Measurements from ENCODE around the gene GARIN5B.

GARIN5B gene

GRCh38 chr19:55325172-55325571, 37.9 kb downstream of the GARIN5B start, which contains the start of gene TMEM150B:
TMEM150B (minus strand) TSS chr19:55325341; CDS start chr19:55321036, 4,305 bp downstream.
- no peak for DNase-seq (ENCODE audit: low read depth)
- no peak for TF ChIP-seq CTCF (IDR thresholded peaks at IDR 0.05; ENCODE audit: low read length, missing control alignments)
- no peak within 1 kb of the TSS for H3K4me3 ChIP-seq (replicated peaks; ENCODE audit: low read depth, low read length)

GRCh38 chr19:55324662-55325061, 38.4 kb downstream of the GARIN5B start:
- DNase-seq (ENCODE audit: low read depth), result no peak
- H3K4me3 ChIP-seq (replicated peaks; ENCODE audit: low read depth, low read length), result no peak overlapping the region
- no peak for TF ChIP-seq CTCF (IDR thresholded peaks at IDR 0.05; ENCODE audit: low read length, missing control alignments)

- H3K4me3 ChIP-seq (replicated peaks; ENCODE audit: low read depth, low read length), result no peak overlapping the region
- no peak for TF ChIP-seq CTCF (IDR thresholded peaks at IDR 0.05; ENCODE audit: low read length, missing control alignments)
- no peak for DNase-seq (ENCODE audit: low read depth)
Measured at GRCh38 chr19:55322204-55322885, 40.7 kb downstream of the GARIN5B start.

- no peak for TF ChIP-seq CTCF (IDR thresholded peaks at IDR 0.05; ENCODE audit: low read length, missing control alignments)
- DNase-seq (ENCODE audit: low read depth), result no peak
- H3K4me3 ChIP-seq (replicated peaks; ENCODE audit: low read depth, low read length), result no peak overlapping the region
Measured at GRCh38 chr19:55321466-55322137, 41.5 kb downstream of the GARIN5B start.

- no peak for TF ChIP-seq CTCF (IDR thresholded peaks at IDR 0.05; ENCODE audit: low read length, missing control alignments)
- DNase-seq (ENCODE audit: low read depth), result no peak
- no peak overlapping the region for H3K4me3 ChIP-seq (replicated peaks; ENCODE audit: low read depth, low read length)
Measured at GRCh38 chr19:55320844-55321419, 42.1 kb downstream of the GARIN5B start.

- no peak overlapping the region for H3K4me3 ChIP-seq (replicated peaks; ENCODE audit: low read depth, low read length)
- DNase-seq (ENCODE audit: low read depth), result peak; percentile 42
- no peak for TF ChIP-seq CTCF (IDR thresholded peaks at IDR 0.05; ENCODE audit: low read length, missing control alignments)
Measured at GRCh38 chr19:55319785-55320184, 43.3 kb downstream of the GARIN5B start.
